ENCODE data around the gene SH3PXD2B.
"Not testable (repeated sequence)": the region's sequence is repeated elsewhere in the genome, so short reads cannot be mapped to it uniquely, and the experiment has no call there.

The SH3PXD2B gene

GRCh38 chr5:172345881-172346280, 108.4 kb downstream of the SH3PXD2B start:
- no peak for DNase-seq (ENCODE audit: low read depth in 3 of 3, low spot score in 1 of 3)

- no peak for DNase-seq (ENCODE audit: low read depth in 3 of 3, low spot score in 1 of 3)
These were observed 109.4 kb downstream of the SH3PXD2B start for GRCh38 chr5:172344855-172345409.

- no peak for DNase-seq (ENCODE audit: low read depth in 3 of 3, low spot score in 1 of 3)
These were observed 110.6 kb downstream of the SH3PXD2B start for GRCh38 chr5:172343741-172344140.

GRCh38 chr5:172342918-172343317, 111.4 kb downstream of the SH3PXD2B start:
- DNase-seq (ENCODE audit: low read depth in 3 of 3, low spot score in 1 of 3) = no peak

- DNase-seq (ENCODE audit: low read depth in 3 of 3, low spot score in 1 of 3) = no peak
These were observed 114.8 kb downstream of the SH3PXD2B start for GRCh38 chr5:172339264-172340180.

- DNase-seq (ENCODE audit: low read depth in 3 of 3, low spot score in 1 of 3) = no peak
These were observed 117.5 kb downstream of the SH3PXD2B start for GRCh38 chr5:172336676-172337285.

- DNase-seq (ENCODE audit: low read depth in 3 of 3, low spot score in 1 of 3) = no peak
These were observed 118.1 kb downstream of the SH3PXD2B start for GRCh38 chr5:172336264-172336663.

- no peak for DNase-seq (ENCODE audit: low read depth in 3 of 3, low spot score in 1 of 3)
These were observed 118.6 kb downstream of the SH3PXD2B start for GRCh38 chr5:172335721-172336120.

GRCh38 chr5:172334641-172335040, 119.7 kb downstream of the SH3PXD2B start:
- DNase-seq (ENCODE audit: low read depth in 3 of 3, low spot score in 1 of 3) = no peak

- no peak for DNase-seq (ENCODE audit: low read depth in 3 of 3, low spot score in 1 of 3)
These were observed 120.1 kb downstream of the SH3PXD2B start for GRCh38 chr5:172334196-172334595.

- DNase-seq (ENCODE audit: low read depth in 3 of 3, low spot score in 1 of 3) = not testable (repeated sequence)
These were observed 127.4 kb downstream of the SH3PXD2B start for GRCh38 chr5:172326901-172327300.

GRCh38 chr5:172325452-172325851, 128.9 kb downstream of the SH3PXD2B start:
- DNase-seq (ENCODE audit: low read depth in 3 of 3, low spot score in 1 of 3) = no peak

GRCh38 chr5:172322028-172322965, 132.0 kb downstream of the SH3PXD2B start:
- DNase-seq (ENCODE audit: low read depth in 3 of 3, low spot score in 1 of 3) = no peak

GRCh38 chr5:172321593-172321992, 132.7 kb downstream of the SH3PXD2B start:
- DNase-seq (ENCODE audit: low read depth in 3 of 3, low spot score in 1 of 3) = no peak

- DNase-seq (ENCODE audit: low read depth in 3 of 3, low spot score in 1 of 3) = no peak
These were observed 134.4 kb downstream of the SH3PXD2B start for GRCh38 chr5:172319708-172320441.

- DNase-seq (ENCODE audit: low read depth in 3 of 3, low spot score in 1 of 3) = no peak
These were observed 138.5 kb downstream of the SH3PXD2B start for GRCh38 chr5:172315587-172316493.

- DNase-seq (ENCODE audit: low read depth in 3 of 3, low spot score in 1 of 3) = no peak
These were observed 140.4 kb downstream of the SH3PXD2B start for GRCh38 chr5:172313915-172314314.

- no peak for DNase-seq (ENCODE audit: low read depth in 3 of 3, low spot score in 1 of 3)
These were observed 142.0 kb downstream of the SH3PXD2B start for GRCh38 chr5:172312286-172312685.

- DNase-seq (ENCODE audit: low read depth in 3 of 3, low spot score in 1 of 3) = no peak
These were observed 142.7 kb downstream of the SH3PXD2B start for GRCh38 chr5:172311605-172312004.
